SK-N-SH (cell line): ENCODE data around the gene RPL21.

Experiments used
- CTCF ChIP-seq: fragments of 200-600 bp; sonication (generic); IDR thresholded peaks from 2 replicates; pipeline ENCODE4 v1.6.1; 2017; ENCODE audit warnings: antibody characterized with exemption, mild to moderate bottlenecking, moderate library complexity
- EP300 ChIP-seq, 2 experiments: IDR thresholded peaks; 2 replicates each; pipeline versions ENCODE4 v1.4.0 to v1.6.1; 2012; ENCODE audit warnings: borderline replicate concordance in 1 of 2, low read depth in 1 of 2, low read length in 1 of 2
- EZH2phosphoT487 ChIP-seq: fragments of 200-600 bp; sonication (generic); IDR thresholded peaks from 2 replicates; pipeline ENCODE4 v1.6.1; 2017; ENCODE audit warnings: low read depth, mixed run types, mild to moderate bottlenecking, antibody characterized with exemption, moderate library complexity, borderline replicate concordance
- FOXM1 ChIP-seq: IDR thresholded peaks from 2 replicates; pipeline ENCODE4 v1.4.0; 2012; ENCODE audit warnings: low read depth, mild to moderate bottlenecking

- TF ChIP-seq EP300 (IDR thresholded peaks at IDR 0.05; ENCODE audit: borderline replicate concordance in 1 of 2, low read depth in 1 of 2, low read length in 1 of 2) (no peak), FOXM1 (no peak), CTCF (no peak), EZH2phosphoT487 (no peak)
Observed at GRCh38 chr13:27271570-27272096, 20.3 kb downstream of the RPL21 start.
